Measurements from ENCODE around the gene SLC6A7.

SLC6A7 gene

GRCh38 chr5:150196514-150196913 is 6.7 kb downstream of the SLC6A7 start:
- DNase-seq, result no peak

GRCh38 chr5:150196986-150197385 is 7.1 kb downstream of the SLC6A7 start:
- no peak for DNase-seq

GRCh38 chr5:150197476-150197875 is 7.6 kb downstream of the SLC6A7 start:
- DNase-seq, result no peak

GRCh38 chr5:150202501-150202900 is 12.6 kb downstream of the SLC6A7 start:
- DNase-seq, result no peak

GRCh38 chr5:150203832-150204589 is 14.1 kb downstream of the SLC6A7 start:
- peak; percentile 11 for DNase-seq

GRCh38 chr5:150204590-150204960 is 14.7 kb downstream of the SLC6A7 start:
- DNase-seq, result no peak

- no peak for DNase-seq
Measured at GRCh38 chr5:150206098-150206778, 16.4 kb downstream of the SLC6A7 start.

GRCh38 chr5:150206779-150207115 is 16.9 kb downstream of the SLC6A7 start:
- no peak for DNase-seq

GRCh38 chr5:150208187-150209098 is 18.6 kb downstream of the SLC6A7 start:
- no peak for DNase-seq

- no peak for DNase-seq
Measured at GRCh38 chr5:150209099-150209635, 19.3 kb downstream of the SLC6A7 start.

- no peak for DNase-seq
Measured at GRCh38 chr5:150210644-150211043, 20.8 kb downstream of the SLC6A7 start.

GRCh38 chr5:150211156-150212030 is 21.5 kb downstream of the SLC6A7 start:
- no peak for DNase-seq

- no peak for DNase-seq
Measured at GRCh38 chr5:150213530-150213929, 23.7 kb downstream of the SLC6A7 start.

GRCh38 chr5:150214289-150214688 is 24.4 kb downstream of the SLC6A7 start:
- DNase-seq, result no peak

GRCh38 chr5:150215979-150216944 is 26.4 kb downstream of the SLC6A7 start:
- DNase-seq, result no peak

- no peak for DNase-seq
Measured at GRCh38 chr5:150217038-150217437, 27.2 kb downstream of the SLC6A7 start.

GRCh38 chr5:150217873-150218692 is 28.2 kb downstream of the SLC6A7 start:
- peak; percentile 86 for DNase-seq

- no peak for DNase-seq
Measured at GRCh38 chr5:150218693-150219035, 28.8 kb downstream of the SLC6A7 start.

GRCh38 chr5:150219142-150219541 is 29.3 kb downstream of the SLC6A7 start:
- DNase-seq, result no peak

GRCh38 chr5:150219861-150220260 is 30.0 kb downstream of the SLC6A7 start:
- no peak for DNase-seq

All from hematopoietic multipotent progenitor cell treated with erythropoietin and hydrocortisone succinate and interleukin-3 and kit ligand, for 8 days (in vitro differentiated cells).